Hindlimb muscle (tissue), 1 donor: Measurements from ENCODE around the gene LSM14B. TPM values are rescaled to one million over a fixed set of nuclear protein-coding genes. Genes with fewer than 3 reads are reported as not detected.

Source experiments
- DNase-seq: peaks from one replicate; pipeline ENCODE4 v3.0.0-alpha.2; 2013
- polyA plus RNA-seq: library from polyadenylated mRNA; unstranded; fragments of 120-200 nt; gene quantifications from one replicate; pipeline ENCODE4 v1.2.1, GENCODE V29; 2013; ENCODE audit not compliant: insufficient read length

Gene LSM14B
- polyA plus RNA-seq, 1 donor = 91.1 TPM

DNA sequence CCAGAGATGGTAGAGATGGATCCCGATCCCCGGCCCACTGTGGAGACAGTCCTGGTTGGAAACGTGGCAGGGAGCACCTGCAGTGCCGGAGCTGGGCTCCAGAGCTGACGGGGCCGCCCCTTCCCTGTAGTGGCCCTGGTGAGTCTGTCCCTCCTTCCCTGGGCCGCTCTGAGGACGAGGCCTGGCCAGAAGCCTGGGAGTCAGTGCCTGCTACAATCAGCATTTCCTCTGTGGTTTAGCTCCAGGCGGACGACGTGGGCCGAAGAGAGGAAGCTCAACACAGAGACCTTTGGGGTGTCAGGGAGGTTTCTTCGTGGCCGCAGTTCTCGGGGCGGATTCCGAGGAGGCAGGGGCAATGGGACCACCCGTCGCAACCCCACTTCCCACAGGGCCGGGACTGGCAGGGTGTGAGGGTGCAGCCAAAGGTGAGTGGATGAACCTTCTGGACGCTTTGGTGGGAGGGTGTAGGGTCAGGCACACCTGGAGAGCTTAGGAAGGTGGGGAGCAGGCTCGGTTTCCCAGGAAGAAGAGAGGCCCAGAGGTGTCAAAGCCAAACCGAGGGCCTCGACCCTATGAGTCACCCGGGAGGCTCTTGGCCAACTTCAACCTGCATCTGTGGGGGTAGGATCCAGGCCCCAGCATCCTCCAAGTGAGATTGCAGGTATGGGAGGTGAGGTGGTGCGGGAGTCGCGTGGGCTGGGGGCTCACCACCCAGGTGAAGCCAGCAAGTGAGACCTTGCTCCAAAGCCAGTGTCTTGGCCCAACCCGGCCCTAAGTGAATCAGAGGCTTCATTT, 11.0 kb downstream of the LSM14B start:
- no peak for DNase-seq

GRCh38 chr20:62133864-62134263, 11.6 kb downstream of the LSM14B start:
- DNase-seq = no peak

- no peak for DNase-seq
Observed at GRCh38 chr20:62134735-62135231, 12.5 kb downstream of the LSM14B start.

- no peak for DNase-seq
Observed at GRCh38 chr20:62135573-62136266, 13.4 kb downstream of the LSM14B start.

DNA sequence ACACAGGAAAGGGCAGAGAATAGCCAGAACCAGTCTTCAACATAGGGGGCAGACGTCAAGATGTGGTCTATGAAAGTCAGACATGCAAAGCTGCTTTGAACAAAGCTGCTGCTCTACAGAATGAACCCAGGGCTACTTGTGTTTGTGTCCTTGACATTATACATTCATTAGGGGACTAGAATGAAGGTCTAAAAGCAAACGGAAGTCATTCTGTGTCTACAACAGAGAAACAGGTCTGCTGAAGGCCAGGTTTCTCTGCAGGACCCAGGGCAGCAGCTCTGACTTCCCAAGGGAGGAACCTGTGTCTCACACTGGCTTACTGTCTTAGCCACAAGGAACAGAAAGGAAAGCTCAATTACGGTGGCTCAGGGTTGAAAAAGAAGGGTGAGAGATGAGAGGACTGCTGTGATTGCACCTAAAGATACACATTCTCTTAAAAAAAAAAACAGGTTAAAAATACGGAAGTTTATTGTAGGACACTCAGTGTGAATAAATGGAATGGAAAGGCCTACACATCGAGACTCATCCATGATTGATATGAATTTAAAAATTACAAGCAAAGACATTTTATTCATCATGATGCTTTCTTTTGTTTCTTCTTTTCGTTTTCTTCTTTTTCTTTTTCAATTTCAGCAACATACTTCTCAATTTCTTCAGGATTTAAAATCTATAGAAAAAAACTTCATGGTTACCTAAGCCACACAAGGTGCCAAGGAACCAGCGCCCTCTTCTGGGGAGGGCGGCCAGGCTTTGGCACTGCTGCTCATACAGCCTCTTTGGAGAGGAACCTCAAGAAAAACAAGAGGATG, 14.2 kb downstream of the LSM14B start:
- DNase-seq = peak; percentile 67

- no peak for DNase-seq
Observed at GRCh38 chr20:62137092-62137384, 14.8 kb downstream of the LSM14B start.

- no peak for DNase-seq
Observed at GRCh38 chr20:62137478-62138203, 15.4 kb downstream of the LSM14B start.

DNA sequence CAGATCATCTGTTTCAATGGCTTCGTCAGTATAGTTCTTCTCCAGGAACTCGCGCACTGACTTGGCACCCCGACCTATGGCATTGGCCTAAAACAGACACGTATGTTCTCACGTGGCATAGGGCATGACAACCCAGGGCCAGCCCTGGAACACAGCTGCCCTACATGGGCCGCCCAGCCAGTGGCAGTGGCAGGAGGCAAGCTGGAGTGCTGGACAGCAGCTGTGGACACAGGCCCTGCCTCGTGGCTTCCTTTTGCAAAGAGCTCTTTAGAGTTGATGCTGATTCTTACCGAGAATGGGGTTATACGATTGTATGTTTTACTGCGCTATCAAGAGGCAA, 15.9 kb downstream of the LSM14B start:
- no peak for DNase-seq

DNA sequence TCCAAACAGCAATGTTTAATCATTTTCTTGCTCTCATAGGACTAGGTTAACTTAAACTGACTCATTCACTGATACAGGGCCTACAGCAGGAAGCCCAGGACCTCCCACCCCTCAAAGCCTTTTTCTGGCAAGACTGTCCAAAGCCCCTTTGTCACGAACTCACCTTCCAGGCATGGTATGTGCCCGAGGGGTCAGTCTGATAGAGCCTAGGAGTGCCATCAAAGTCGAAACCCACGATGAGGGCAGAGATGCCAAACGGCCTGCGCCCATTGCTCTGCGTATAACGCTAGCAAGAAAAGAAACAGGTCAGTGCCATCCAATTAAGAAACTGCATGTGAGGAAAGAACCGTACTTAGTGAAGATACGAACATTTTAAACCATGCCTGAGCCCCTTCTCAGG, 16.6 kb downstream of the LSM14B start:
- no peak for DNase-seq

GRCh38 chr20:62139636-62140035, 17.4 kb downstream of the LSM14B start:
- DNase-seq = no peak

DNA sequence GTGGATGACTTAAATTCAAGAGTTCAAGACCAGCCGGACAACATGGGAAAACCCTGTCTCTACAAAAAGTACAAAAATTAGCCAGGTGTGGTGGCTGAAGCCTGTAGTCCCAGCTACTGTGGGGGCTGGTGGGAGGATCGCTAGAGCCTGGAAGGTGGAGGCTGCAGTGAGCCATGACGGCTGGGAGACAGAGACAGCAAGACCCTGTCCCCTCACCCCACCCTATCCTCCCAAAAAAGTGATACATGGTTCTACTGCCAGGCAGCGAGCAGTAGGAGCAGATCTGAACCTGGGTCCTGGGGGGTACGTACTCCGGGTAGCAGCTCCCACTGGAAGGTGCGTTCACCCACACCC, 18.7 kb downstream of the LSM14B start:
- DNase-seq = no peak

DNA sequence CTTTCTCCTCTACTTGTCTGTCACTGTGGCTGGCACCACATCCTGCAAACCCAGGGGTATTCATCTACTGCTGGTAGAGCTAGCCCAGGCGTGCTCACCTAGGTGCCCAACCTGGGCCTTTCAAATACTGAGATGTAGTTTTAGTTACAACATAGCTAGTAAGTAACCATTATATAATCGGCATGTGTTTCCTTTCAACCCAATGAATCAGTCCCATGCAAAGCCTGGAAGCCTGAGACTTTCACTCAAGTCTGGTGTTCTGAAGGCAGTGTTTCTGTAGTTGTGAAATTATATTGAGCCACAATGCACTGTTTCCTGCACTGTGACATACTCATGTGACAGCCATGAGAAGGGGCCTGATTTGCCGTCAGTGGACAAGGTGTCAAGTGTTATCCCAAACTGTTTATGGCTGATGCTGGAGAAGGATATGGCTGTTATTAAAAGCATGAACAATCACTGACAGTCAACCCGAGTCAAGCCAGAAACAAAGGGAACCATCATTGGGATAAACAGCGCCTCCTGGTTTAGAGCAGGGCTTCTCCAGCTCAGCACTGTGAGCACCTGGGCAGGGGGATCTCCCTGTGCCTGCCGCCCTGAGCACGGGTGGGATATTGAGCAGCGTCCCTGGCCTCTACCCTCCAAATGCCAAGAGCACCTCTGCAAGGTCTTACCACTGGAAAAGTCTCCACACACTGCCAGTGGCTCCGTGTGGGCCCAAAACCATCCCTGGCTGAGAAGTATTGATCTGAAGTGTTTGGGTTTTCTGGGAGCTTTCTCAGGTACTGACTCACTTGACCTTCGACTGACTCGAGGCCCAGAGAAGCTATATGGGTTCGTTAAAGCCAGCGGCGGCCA, 19.3 kb downstream of the LSM14B start:
- DNase-seq = no peak

DNA sequence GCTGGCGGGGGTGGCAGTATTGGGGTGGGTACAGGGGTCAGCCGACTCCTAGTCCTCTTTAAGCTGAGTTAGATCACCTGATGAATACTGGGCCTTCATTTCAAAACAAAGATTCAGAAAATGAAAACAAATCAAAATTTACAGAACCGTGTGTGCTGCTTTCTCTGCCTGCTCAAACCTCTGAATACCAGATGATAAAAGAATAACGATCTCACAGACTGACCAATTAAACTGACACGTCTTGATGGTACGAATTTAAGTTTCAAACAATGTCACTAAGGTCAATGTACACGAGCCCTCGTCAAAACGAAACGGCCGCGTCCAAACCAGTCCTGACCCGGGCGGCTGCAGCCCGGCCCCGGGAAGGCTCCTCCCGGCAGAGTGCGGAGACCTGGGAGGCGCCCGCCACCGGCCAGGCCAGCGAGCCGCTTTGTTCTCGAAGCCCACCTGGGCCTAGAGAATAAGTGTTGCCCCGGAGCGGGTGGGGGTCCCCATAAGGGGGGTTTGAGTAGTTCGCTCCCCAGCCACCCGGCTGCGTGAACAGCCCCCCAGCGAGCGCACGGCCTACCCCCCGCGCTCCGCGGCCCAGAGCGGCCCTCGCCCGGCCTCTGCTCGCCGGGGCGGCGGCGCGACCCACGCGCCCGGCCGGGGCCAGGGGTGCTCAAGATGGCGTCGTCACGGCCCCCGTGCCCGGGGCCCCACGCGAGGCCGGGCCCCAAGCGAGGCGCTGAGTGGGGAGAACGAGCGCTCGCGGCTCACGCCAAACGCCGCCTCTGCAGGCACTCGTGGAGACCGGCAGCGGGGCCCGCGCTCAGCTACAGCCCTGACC, 20.2 kb downstream of the LSM14B start:
- no peak for DNase-seq

DNA sequence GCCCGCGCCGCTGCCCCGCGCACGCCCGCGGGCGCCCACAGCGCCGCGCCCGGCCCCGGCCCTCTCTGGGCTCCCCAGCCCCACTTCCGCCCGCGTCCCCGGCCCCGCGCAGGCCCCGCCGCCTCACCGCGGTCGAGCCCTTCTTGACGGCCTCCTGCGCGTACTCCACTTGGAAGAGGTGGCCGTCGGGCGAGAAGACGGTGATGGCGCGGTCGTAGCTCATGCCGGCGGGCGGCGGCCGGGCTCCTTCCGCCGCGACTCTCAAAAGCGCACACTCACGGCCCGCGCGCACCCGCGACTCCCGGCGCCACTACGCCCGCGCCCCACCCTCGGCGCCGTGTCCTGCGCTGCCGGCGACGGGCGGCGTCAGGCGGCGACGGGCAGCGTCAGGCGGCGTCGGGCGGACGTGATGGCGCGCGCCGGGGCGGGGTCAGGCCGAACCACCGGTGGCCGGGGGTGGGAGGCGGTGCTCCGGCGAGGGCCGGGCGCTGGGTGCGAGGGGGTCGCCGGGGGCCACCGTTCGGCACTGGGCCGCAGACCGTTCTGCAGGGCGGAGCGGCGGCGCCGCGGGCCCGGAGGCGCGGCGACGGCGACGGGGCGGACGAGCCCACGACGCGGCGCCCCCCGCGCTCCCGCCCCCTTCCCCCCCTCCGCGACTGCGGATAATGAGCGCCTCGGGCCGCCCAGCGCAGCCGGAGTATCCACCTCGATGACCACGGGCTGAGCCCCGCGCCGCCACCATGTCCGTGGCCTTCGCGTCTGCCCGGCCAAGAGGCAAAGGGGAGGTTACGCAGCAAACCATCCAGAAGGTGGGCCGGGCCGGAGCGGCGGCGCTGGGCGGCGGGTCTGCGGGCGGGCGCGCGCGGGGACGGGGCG, 21.0 kb downstream of the LSM14B start, which contains the start of the genes PSMA7 and SS18L1:
TSS of gene PSMA7 (minus strand) at position 314 of the 876 bp plus-strand sequence. CDS start at position 223, 91 bp downstream.
TSS of gene SS18L1 (plus strand) at position 689 of the 876 bp plus-strand sequence. CDS start at position 741, 52 bp downstream.
- peak; percentile 90 for DNase-seq

GRCh38 chr20:62143957-62144825, 21.9 kb downstream of the LSM14B start:
- no peak for DNase-seq

DNA sequence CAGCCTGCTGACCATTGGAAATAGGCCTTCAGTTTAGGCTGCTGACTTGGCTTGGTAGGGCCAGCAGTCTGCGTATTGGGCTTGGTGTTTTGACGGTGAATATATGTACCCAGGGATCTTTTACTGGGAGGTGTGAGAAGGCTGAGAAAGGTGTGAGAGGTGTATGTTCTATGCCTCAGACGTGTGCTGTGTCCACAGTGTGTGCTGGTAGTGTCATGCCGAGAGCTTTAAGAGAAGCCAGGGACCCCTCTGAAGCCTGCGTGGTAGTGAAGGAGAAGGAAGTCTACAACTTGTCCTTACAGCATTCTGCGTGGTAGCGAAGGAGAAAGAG, 23.4 kb downstream of the LSM14B start:
- no peak for DNase-seq

GRCh38 chr20:62146019-62146755, 23.9 kb downstream of the LSM14B start:
- DNase-seq = no peak

GRCh38 chr20:62147125-62147524, 24.9 kb downstream of the LSM14B start:
- no peak for DNase-seq
